HT1080 (cell line): ENCODE data around the gene PRELID3B. TPM values are rescaled to one million over a fixed set of nuclear protein-coding genes. Genes with fewer than 3 reads are reported as not detected.
"Not testable (repeated sequence)": the region's sequence is repeated elsewhere in the genome, so short reads cannot be mapped to it uniquely, and the experiment has no call there.

Experiments used
- DNase-seq: peaks from one replicate; pipeline ENCODE4 v3.0.0-alpha.2; 2015; ENCODE audit warnings: low read depth
- total RNA-seq: library from RNA; depleted of rRNA; stranded (reverse); fragments of >200 nt; shearing (Covaris generic); gene quantifications from 2 replicates; pipeline ENCODE4 v1.2.3, GENCODE V29; 2014

PRELID3B gene
- total RNA-seq, 1 experiment from 2014 or later: 93.3 TPM

GRCh38 chr20:59050437-59050836 lies 7.9 kb upstream of the PRELID3B start:
- DNase-seq: no peak

GRCh38 chr20:59048681-59049030 lies 6.1 kb upstream of the PRELID3B start:
- DNase-seq: no peak

GRCh38 chr20:59047938-59048680 lies 5.5 kb upstream of the PRELID3B start:
- DNase-seq: peak; percentile 26

GRCh38 chr20:59046862-59047261 lies 4.3 kb upstream of the PRELID3B start:
- no peak for DNase-seq

- no peak for DNase-seq
Observed at GRCh38 chr20:59044796-59045195, 2.2 kb upstream of the PRELID3B start.

GRCh38 chr20:59044295-59044694 lies 1.7 kb upstream of the PRELID3B start:
- no peak for DNase-seq

GRCh38 chr20:59043698-59044097 lies 1.1 kb upstream of the PRELID3B start:
- no peak for DNase-seq

GRCh38 chr20:59042796-59043631 lies 428 bp upstream of the PRELID3B start:
- peak; percentile 87 for DNase-seq

GRCh38 chr20:59041487-59041886 lies 1.1 kb downstream of the PRELID3B start:
- DNase-seq: not testable (repeated sequence)

GRCh38 chr20:59040667-59041066 lies 1.9 kb downstream of the PRELID3B start:
- no peak for DNase-seq

GRCh38 chr20:59039233-59039632 lies 3.4 kb downstream of the PRELID3B start:
- no peak for DNase-seq

- DNase-seq: no peak
Observed at GRCh38 chr20:59037386-59037785, 5.2 kb downstream of the PRELID3B start.

GRCh38 chr20:59035381-59035780 lies 7.2 kb downstream of the PRELID3B start:
- DNase-seq: no peak

GRCh38 chr20:59033616-59034165 lies 8.9 kb downstream of the PRELID3B start:
- no peak for DNase-seq

- no peak for DNase-seq
Observed at GRCh38 chr20:59033093-59033492, 9.5 kb downstream of the PRELID3B start.

- no peak for DNase-seq
Observed at GRCh38 chr20:59032713-59033059, 9.9 kb downstream of the PRELID3B start.

GRCh38 chr20:59032023-59032712 lies 10.4 kb downstream of the PRELID3B start, which contains the start of gene ATP5F1E:
TSS of gene ATP5F1E (minus strand) at chr20:59032335. CDS start at chr20:59032251, 84 bp downstream.
- peak; percentile 96 for DNase-seq

- DNase-seq: no peak
Observed at GRCh38 chr20:59031564-59032022, 11.0 kb downstream of the PRELID3B start.

- no peak for DNase-seq
Observed at GRCh38 chr20:59030911-59031563, 11.5 kb downstream of the PRELID3B start.

GRCh38 chr20:59028812-59029211 lies 13.8 kb downstream of the PRELID3B start:
- no peak for DNase-seq

GRCh38 chr20:59027741-59028320 lies 14.8 kb downstream of the PRELID3B start:
- DNase-seq: peak; percentile 49
